Urinary bladder (tissue), 4 donors: ENCODE measurements around the gene SMIM7. TPM values are rescaled to one million over a fixed set of nuclear protein-coding genes. Genes with fewer than 3 reads are reported as not detected.

Experiments used
- DNase-seq: peaks from one replicate; pipeline ENCODE4 v3.0.0-alpha.2; 2015; ENCODE audit errors: extremely low spot score
- H3K27ac ChIP-seq: one replicate; pipeline ENCODE4 v1.5.1; 2013; ENCODE audit warnings: low read depth, mild to moderate bottlenecking, moderate library complexity
- H3K36me3 ChIP-seq: one replicate; pipeline ENCODE4 v1.6.1; 2013; ENCODE audit warnings: mild to moderate bottlenecking, moderate library complexity; ENCODE audit not compliant: insufficient read depth
- H3K4me1 ChIP-seq: one replicate; pipeline ENCODE4 v1.6.1; 2013; ENCODE audit warnings: mild to moderate bottlenecking, moderate library complexity; ENCODE audit not compliant: insufficient read depth
- H3K4me3 ChIP-seq: one replicate; pipeline ENCODE4 v1.5.1; 2013; ENCODE audit warnings: low read depth, low read length
- WGBS: extraction: QIAGEN DNeasy Blood & Tissue Kit; methylation state at CpG from one replicate; pipeline ENCODE4 v1.1.7; 2013; 5-methylcytosine and 5-hydroxymethylcytosine counted together
- polyA plus RNA-seq: library from polyadenylated mRNA; stranded (reverse); fragments of 200-250 nt; gene quantifications from one replicate; pipeline ENCODE4 v1.2.3, GENCODE V29; 2013
- total RNA-seq: library from RNA; depleted of rRNA; stranded (reverse); fragments of >200 nt; gene quantifications from one replicate; pipeline ENCODE4 v1.2.3, GENCODE V29; 2014
- donor health status: healthy with polysubstance abuse.
- donor health status: healthy.

SMIM7 gene
- total and polyA plus RNA-seq, 2 donors = 73.8 to 84.3 TPM

DNA sequence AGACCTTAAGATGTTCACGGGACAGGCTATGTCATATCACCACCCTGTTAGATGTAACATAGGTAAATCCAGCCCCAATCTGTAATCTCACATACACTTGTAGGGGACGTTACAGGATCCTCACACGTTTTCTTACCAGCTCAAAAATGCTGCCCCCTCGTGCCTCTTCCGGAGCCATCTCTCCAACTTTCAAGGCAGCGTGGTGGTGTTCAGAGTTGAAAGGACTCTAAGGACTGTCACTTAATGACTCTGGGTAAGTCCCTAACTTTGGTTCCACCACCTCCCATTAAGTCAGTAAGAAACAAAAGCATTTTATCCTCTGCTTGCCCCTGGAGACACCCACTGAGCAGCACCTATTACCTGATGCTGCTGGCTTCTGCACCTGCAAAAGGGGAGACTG is 36.4 kb downstream of the SMIM7 start:
- DNase-seq = no peak
- Histone ChIP-seq H3K4me1 (no peaks in the 10 kb centered on the region), H3K36me3 (no peaks in the 10 kb centered on the region), H3K27ac (no peak overlapping the region), H3K4me3 (no peak overlapping the region)
- WGBS = 80% methylated on average over 6 of the region's 6 CpGs

DNA sequence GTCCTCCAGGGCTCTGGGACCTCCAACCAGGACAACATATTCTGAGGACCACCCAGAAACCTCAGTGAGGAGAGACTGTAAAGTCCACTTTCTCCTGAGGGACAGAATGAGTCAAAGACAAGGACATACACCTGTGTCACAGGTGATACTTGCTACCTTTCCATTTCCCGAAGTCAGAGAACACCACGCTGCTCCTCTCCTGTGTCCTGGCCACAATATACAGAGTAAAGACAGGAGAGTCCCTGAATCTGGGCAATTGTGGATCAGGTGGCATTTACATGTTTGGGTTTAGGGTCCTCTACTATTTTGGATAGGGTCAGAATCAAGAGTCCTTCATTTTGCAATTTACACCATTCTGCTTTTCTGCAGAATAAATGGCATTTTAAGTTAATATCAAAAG is 36.9 kb downstream of the SMIM7 start:
- Histone ChIP-seq H3K4me1 (no peaks in the 10 kb centered on the region), H3K36me3 (no peaks in the 10 kb centered on the region), H3K27ac (no peak overlapping the region), H3K4me3 (no peak overlapping the region)
- DNase-seq = no peak
- 98% methylated on average over 2 of the region's 2 CpGs for WGBS

DNA sequence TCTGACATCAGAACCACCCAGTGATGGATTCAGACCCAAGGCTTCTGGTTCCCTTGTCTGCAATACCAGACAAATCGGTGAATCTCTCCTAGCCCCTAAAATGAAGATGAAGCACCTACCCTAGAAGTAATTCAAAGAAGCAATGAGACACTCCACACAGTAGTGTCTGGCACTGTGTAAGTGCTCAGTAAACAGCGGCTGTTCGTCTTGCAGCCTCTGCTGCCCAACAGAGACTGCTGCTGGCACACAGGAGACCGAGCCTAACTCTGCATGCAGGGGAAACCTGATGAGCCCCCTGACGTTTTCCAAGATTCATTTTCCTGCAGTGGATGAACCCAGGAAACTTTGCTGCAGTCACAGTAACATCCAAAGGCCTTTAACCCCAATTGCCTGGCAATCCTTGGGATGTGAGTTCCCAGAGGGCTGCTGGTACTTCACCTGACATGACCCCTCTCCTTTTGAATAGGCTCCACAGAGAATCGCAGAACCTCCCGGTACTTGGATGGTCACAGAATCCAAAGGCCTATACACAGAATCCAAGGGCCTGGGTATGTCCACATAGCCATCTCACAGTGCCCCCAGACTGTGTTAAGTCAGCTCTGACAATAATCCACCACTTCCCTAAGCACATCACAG is 38.7 kb downstream of the SMIM7 start:
- Histone ChIP-seq H3K4me3 (no peak overlapping the region), H3K36me3 (no peaks in the 10 kb centered on the region), H3K27ac (no peak overlapping the region), H3K4me1 (no peaks in the 10 kb centered on the region)
- WGBS = 79% methylated on average over 7 of the region's 7 CpGs
- no peak for DNase-seq

DNA sequence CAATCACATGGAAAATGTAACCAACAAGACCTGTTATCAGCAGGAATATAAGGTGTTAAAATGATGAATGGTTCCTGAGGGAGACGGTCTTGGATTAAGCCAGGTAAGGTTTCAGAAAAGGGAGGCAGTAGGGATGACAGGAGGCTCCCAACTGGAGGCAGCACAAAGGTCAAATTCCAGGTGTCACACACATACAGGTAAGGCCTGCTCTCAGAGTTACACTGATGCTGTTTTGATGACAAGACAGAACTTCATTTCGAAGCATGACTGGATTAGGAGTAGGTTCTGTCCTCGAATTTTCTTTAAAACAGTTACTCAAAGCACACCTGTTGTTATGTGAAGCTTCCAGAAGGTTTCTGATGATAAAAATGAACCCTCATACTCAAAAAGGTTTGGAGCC is 39.4 kb downstream of the SMIM7 start:
- H3K4me1 ChIP-seq = no peaks in the 10 kb centered on the region
- no peak overlapping the region for H3K4me3 ChIP-seq
- WGBS = 72% methylated on average over 3 of the region's 3 CpGs
- no peak for DNase-seq
- no peak overlapping the region for H3K27ac ChIP-seq
- no peaks in the 10 kb centered on the region for H3K36me3 ChIP-seq

DNA sequence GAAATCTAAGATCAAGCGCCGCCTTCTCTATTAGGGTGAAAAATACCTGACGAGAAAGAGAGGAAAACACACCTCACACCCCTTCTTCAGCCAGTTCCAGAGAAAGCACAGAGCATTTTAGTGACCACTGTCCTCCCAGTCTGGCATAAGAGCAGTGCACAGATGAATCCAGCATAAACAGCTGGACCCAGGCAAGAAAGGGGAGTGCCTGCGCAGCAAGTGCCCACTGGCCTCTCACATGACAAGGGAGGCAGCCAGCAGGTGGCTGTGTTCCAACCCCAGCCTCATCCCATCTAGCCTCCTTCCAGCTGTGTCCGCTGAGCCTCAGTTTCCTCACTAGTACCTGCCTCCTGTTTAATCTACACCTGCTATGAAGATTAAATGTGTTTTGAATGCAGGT is 39.9 kb downstream of the SMIM7 start:
- H3K4me1 ChIP-seq = no peaks in the 10 kb centered on the region
- DNase-seq = no peak
- WGBS = 85% methylated on average over 5 of the region's 5 CpGs
- no peak overlapping the region for H3K27ac ChIP-seq
- no peaks in the 10 kb centered on the region for H3K36me3 ChIP-seq
- no peak overlapping the region for H3K4me3 ChIP-seq

DNA sequence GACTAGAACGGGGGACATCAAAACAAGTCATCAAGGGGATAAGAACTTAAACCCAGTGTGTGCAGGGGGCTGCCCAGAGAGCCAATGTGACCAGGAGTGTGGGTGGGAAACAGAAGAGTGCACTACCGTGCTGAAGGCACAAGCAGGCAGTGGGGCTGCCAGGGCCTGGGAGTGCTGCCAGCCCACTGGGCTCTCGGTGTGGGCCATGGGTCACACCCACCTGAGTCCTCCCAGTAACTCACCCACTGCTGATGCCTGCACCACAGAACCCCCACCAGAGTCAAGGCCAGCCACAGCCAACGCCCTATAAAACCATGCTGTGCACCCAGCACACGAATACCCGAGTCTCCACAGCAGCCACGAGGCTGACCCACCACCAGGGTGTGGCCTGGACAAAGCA is 40.5 kb downstream of the SMIM7 start:
- Histone ChIP-seq H3K4me3 (no peak overlapping the region), H3K36me3 (no peaks in the 10 kb centered on the region), H3K27ac (no peak overlapping the region), H3K4me1 (no peaks in the 10 kb centered on the region)
- DNase-seq = no peak
- 57% methylated on average over 7 of the region's 7 CpGs for WGBS

DNA sequence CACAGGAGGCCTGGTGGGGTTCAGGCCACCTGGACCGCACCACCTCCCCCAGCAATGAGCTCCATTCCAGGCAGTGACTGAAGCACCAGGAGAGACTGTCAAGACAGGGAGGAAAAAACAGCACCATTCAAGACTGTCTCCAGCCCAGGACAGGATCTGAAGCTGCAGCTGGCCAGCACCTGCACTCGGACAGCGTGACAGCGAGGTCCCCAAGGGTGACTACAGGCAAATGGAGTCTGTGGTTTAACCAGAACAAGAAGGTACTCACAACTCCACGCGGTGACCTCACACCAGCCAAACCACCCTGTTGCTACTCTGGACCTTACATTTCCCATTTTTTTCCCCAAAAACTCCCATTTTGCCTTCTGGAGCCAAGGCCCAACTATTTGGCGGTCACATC is 41.7 kb downstream of the SMIM7 start:
- Histone ChIP-seq H3K27ac (no peak overlapping the region), H3K36me3 (no peaks in the 10 kb centered on the region), H3K4me3 (no peak overlapping the region), H3K4me1 (no peaks in the 10 kb centered on the region)
- DNase-seq = no peak
- WGBS = 96% methylated on average over 7 of the region's 7 CpGs

DNA sequence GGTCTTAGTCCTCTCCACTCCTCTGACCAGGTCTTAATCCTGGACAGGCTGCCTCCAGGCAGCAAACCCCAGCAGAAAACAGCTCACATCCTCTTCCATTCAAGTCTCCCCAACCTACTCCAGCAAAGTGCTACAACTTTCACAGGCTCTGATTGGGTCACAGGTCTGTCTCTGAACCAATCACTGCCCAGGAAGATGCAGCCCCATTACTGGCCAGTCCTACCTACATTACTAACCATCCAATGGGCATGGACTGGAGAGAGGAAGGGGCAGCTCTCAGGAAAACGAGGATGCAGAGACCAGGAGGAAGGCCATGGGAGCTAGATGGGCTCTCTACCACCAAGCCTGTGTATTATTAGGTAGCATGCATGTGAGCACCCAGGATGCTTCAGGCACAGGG is 44.1 kb downstream of the SMIM7 start:
- Histone ChIP-seq H3K36me3 (no peaks in the 10 kb centered on the region), H3K27ac (no peak overlapping the region), H3K4me1 (no peaks in the 10 kb centered on the region), H3K4me3 (no peak overlapping the region)
- 33% methylated on average over 1 of the region's 1 CpG for whole genome bisulfite sequencing
- DNase-seq = no peak

DNA sequence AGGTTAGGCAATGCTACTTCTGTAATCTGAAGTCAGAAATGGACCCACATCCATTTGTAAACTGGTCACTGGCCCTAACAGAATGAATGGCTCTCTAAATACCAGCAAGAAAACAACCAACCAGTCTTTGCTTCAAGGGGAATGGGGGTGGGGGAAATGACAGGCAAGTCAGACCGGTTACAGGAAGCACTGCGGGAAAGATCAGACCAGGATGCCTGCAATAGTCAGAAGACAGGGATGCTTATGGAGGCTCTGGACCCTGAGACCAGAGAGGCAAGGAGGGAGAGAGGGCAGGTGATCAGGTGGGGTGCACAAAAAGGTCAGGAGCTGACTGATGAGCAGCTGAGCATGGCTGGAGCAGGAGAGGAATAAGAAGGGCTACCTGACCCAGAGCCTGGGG is 45.0 kb downstream of the SMIM7 start:
- 42% methylated on average over 2 of the region's 2 CpGs for WGBS
- no peaks in the 10 kb centered on the region for H3K4me1 ChIP-seq
- no peak for DNase-seq
- no peak overlapping the region for H3K27ac ChIP-seq
- no peak overlapping the region for H3K4me3 ChIP-seq
- no peaks in the 10 kb centered on the region for H3K36me3 ChIP-seq

DNA sequence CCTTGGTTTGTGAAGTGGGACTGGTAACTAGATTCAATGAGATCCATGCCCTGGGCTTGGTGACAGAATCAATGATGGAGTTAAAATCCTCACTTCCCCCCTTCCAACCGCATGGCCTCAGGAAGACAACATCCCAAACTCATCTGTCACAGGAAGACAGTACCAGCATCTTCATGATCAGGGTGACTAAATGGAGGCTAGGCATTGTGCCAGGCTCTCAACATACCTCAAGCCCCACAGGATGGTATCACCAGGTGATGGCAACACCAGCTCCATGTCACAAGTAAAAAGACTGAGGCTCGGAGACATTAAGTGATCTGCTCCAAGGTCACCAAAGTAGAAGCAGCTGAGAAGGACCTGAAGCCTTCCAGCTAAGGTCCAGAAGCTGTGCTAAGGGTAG is 46.1 kb downstream of the SMIM7 start:
- no peak for DNase-seq
- no peak overlapping the region for H3K27ac ChIP-seq
- no peaks in the 10 kb centered on the region for H3K4me1 ChIP-seq
- WGBS = 89% methylated on average over 2 of the region's 2 CpGs
- H3K36me3 ChIP-seq = no peaks in the 10 kb centered on the region
- no peak overlapping the region for H3K4me3 ChIP-seq

DNA sequence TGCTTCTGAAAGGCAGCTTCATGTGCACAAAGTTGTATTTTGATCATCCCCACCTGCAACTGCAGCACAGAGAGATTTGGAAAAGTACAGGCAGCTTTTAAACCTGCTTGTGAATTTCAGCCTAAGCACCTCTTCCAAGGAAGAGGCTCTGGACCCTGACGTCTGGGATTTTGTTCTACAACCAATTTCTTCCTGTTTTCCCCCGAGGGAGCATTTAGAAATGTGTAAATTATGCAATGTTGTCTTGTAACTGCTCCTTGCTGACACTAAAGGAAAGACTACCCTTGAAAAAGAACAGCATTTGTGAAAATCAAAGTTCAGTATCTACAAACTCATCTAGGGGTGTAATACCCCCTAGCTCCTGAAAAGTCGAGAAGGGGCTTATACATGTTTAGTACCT is 47.3 kb downstream of the SMIM7 start:
- Histone ChIP-seq H3K36me3 (no peaks in the 10 kb centered on the region), H3K27ac (no peak overlapping the region), H3K4me1 (no peaks in the 10 kb centered on the region), H3K4me3 (no peak overlapping the region)
- WGBS = 62% methylated on average over 3 of the region's 3 CpGs
- DNase-seq = no peak

DNA sequence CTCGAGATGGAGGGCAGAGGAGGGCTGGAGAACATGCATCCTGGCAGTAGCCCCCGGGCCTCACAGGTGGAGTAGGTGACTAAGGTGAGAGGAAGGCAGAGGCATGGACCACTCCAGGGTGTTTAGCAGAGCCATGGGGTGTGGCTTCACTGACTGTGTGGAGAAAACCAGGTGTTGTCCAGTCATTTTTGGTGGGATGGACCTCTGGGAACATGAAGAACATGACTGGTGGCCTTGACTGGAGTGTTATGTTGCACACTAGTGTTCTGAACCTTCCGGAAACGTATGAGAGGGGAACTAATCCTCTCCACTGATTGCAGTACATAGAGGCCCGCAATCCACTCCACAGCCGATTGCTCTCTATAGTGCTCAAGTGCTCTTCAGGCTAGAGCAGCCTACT is 48.8 kb downstream of the SMIM7 start:
- no peak overlapping the region for H3K27ac ChIP-seq

DNA sequence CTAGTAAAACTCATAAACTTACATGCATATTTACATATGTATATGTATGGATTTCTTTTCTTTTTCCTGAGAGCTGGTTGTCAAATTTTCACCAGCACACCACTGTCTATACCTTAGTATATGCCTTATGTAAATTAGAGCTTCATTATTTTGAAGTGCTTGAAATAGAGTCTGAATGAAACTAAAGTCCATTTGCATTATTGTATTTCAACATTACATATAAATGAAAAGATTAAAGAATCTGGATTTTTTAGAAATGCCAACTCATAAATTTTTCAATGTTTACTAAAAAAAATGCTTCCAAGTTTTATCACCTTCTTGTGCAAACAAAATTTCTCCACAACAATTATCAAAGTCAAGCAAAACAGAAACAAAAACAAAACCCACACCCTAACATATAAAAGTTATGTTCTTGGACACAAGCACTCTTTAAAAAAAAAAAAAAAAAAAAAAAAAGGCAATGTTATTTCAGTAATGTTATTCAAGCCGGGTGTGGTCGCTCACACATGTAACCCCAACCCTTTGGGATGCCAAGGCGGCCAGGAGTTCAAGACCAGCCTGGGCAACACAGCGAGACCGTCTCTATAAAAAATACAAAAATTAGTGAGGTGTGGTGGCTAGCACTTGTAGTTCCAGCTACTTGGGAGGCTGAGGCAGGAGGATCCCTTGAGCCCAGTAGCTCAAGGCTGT is 50.3 kb downstream of the SMIM7 start:
- whole genome bisulfite sequencing = 72% methylated on average over 5 of the region's 5 CpGs
- H3K4me1 ChIP-seq = no peaks in the 10 kb centered on the region
- H3K36me3 ChIP-seq = no peaks in the 10 kb centered on the region
- H3K4me3 ChIP-seq = no peak overlapping the region
- DNase-seq = no peak
- no peak overlapping the region for H3K27ac ChIP-seq

More for the DNA sequence above, 48.8 kb downstream of the SMIM7 start:
- Histone ChIP-seq H3K4me3 (no peak overlapping the region), H3K36me3 (no peaks in the 10 kb centered on the region), H3K4me1 (no peaks in the 10 kb centered on the region)
- DNase-seq = no peak
- WGBS = 95% methylated on average over 6 of the region's 6 CpGs

DNA sequence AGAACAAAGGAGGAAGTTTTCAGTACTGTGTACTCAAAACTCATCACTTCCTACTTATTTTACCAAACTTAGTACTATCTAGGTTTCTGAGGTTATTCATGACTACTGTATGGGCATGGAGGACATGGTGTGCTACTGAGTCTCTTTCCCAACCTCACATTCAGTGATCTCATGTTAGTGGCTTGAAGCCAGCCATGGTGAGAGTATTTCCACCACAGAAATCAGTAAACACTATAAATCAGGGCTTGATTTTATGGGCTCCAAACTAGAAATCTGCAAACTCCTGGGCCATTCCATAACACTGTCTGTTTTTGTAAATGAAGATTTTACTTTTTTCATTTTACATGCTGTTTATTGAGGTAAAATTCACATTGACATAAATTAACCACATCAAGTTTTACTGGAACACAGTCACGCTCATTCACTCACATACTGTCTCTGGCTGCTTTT is 51.6 kb downstream of the SMIM7 start:
- WGBS = 22% methylated on average over 1 of the region's 1 CpG
- Histone ChIP-seq H3K4me3 (no peak overlapping the region), H3K36me3 (no peaks in the 10 kb centered on the region), H3K4me1 (no peaks in the 10 kb centered on the region), H3K27ac (no peak overlapping the region)
- no peak for DNase-seq
